HG02981 (cell line): ENCODE measurements around the gene TNS3.
"Not testable (repeated sequence)": the region's sequence is repeated elsewhere in the genome, so short reads cannot be mapped to it uniquely, and the experiment has no call there.

Experiments
- ATAC-seq: cut with Tn5 transposase; IDR thresholded peaks from one replicate; pipeline ENCODE4 v1.9.1; 2021; ENCODE audit warnings: mild to moderate bottlenecking, moderate library complexity; ENCODE audit not compliant: unreplicated experiment

Gene TNS3

DNA sequence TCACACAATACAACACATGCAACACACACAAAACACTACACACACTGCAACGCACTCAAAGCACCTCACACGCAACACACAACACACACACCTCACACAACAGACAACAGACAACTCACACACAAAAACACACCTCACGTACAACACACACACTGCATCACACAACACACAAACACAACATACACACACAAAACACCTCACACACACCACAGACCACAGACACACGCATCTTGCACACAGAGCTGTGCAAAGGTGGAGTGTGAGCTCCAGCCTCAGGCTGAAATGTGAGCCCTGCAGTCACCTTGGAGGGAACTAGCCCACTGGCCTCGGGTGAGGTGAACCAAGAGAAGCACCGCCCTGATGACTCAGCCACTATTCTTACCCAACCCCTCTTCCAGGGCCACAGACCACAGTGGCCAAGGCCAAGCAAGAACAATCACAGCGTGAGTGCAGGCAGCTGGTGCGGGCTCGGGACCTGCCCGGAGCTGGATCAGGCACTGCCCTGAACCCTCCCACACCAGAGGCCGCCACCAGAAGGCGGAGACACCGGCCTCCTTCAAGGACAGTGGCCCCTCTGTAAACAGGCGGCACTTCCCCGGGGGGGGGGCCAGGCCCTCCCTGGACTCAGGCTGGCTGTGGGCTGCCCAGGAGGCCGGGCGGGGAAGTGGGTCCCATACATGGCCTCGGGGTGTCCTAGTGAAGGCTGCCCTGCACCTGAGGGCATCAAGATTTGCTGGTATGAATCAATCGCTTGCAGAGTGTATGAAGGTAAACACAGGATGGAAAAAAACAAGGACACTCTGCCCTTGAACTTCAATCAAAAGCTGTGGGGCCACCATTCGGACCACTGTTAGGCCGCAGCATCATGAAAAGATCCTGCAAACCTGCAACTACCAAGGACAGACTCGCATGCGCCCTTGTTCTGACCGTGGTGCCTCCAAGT is 106.7 kb downstream of the TNS3 start:
- ATAC-seq = peak; percentile 85

DNA sequence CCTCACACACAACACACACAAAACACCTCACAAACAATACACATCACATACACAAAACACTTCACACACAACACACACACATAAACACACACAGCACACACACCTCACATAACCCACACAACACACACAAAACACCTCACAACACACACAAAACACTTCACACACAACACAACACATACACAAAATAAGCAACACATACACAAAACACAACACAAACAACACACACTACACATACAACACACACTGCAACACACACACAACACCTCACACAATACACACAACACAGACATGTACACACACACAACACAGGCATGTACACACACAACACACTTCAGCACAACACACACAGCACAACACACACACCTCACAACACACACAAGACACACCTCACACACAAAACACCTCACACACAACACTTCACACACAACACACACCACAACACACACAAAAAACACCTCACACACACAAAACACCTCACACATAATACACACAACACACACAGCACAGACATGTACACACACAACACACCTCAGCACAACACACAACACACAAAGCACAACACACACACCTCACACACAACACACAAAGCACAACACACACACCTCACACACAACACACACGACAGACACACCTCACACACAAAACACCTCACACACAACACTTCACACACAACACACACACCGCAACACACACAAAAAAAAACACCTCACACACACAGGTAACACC is 107.5 kb downstream of the TNS3 start:
- ATAC-seq = no peak

DNA sequence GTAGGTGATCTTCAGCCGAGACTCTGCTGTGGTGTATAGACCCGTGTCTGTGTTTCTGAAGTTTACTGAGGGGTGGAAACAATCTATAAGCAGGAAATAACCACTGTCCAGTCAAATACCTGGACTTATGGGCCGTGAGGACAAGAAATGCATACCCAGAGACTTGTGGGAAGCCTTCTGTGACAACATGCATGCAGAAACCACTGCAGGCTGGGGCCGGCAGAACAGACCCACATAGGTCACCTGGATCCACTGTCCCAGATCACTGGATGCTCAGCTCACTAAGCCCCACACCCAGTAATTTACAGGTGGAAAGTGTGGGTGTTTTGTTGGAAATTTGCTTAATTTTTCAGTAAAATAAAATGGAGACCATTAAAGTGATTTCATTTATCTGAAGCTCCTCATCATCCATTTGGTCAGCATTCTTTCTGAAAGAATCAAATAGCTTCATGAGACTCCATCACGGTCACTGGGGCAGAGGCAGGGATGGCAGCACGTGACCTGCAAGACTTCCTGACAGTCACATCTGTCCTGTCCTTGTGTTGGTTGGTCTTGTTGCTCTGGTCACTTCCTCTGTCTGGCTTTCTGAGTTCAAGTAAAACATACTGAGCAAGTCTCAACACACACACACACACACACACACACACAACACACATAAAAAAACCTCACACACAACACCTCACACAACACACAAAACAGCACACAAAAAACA is 108.3 kb downstream of the TNS3 start:
- no peak for ATAC-seq

DNA sequence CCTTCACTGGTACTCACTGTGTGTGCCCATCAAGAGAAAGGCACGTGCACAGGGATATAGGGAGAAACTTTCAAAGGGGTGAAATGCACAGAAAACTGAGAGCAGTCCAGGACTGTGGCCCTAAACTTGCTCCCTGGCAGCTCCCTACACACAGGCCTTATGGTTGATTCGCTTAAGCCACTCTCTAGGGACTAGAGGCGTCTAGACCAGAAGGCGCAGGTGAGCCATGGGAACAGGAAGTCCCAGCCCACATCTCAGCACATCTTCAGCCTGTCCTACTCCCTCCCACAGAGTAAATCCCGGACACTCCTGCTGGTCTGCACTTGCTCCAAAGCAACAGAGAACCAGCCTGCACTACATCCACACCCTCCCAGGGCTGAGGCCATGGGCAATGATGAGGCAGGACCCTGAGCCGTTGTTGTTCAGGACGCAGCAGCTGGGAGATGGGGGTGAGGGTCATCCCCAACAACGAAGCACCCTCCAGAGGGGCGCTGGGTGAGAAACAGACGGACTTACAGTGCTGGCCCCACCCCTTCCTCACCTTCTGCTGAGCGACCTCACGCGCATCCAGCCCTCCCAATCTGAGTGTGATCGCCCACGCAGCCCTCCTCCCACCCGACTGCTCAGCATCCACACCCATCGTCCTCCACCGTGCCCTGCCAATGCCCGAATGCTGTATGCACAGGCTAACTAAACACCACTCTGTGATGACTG is 109.3 kb downstream of the TNS3 start:
- ATAC-seq = no peak

DNA sequence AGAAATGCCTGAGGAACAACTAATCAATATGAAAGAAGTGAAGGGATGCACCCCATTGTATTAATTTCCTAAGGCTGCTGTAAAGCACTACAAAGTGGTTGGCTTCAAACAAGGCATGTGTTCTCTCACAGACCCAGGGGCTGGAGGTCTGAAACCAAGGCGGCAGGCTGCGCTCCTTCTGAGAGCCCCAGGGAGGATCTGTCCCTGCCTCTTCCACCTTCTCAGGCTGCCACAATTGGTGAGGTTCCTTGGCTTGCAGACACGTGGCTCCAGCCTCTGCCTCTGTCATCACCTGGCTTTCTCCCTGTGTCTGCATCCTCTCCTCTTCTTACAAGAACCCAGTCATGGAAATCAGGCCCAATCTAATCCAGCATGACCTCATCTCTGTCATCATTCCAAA is 110.1 kb downstream of the TNS3 start:
- ATAC-seq = no peak

DNA sequence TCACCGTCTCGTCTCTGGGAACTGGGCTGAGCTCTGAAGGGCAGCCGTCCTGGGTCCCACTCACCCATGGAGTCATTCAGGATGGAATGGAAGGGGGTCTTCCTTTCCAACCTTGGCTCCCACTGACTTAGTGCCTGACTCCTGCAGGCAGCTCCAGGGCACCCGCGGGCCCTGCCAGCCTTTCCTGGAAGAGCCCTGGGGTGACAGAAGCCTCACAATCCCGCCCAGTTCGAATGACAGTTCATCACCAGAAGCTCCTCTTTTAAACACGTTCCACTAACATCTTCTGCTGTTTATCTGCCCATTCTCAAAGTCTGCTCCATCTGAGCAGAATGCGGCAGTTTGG is 110.6 kb downstream of the TNS3 start:
- ATAC-seq = no peak

DNA sequence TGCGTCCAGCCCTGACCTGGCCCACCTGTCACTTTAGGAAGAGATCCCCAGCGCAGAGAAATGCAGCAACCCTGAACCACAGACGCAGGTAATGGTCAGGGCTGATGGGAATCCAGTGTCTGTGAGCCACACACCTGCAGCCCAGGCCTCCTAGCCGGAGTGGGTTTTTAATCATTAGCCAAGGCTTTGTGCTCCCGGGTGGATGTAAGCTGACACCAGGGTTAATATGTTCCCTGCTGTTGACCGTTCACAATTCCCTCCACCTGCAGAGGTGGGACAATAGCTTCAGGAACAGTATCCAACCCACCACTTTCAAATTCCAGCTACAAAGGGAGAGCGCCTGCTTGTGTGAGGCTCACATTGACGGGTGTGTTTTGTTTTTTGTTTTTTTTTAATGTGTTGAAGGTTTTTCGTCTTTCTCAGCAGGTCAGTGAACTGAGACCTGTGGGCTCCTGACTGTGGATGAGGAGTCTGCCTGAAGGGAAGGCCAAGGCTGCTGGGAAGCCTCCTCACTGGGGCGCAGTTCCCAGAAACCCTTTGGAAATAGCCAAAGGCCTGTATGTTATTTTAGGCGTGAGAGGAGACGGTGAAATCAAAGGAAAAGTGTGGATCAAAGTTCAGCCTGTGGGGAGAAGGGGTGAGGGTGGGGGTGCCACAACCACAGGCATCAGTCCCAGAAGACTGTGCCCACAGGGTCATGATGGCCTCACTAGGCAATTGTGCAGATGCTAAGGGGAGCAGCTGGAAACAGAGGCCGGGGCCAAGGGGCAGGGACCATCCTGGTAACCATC is 111.1 kb downstream of the TNS3 start:
- ATAC-seq = no peak

DNA sequence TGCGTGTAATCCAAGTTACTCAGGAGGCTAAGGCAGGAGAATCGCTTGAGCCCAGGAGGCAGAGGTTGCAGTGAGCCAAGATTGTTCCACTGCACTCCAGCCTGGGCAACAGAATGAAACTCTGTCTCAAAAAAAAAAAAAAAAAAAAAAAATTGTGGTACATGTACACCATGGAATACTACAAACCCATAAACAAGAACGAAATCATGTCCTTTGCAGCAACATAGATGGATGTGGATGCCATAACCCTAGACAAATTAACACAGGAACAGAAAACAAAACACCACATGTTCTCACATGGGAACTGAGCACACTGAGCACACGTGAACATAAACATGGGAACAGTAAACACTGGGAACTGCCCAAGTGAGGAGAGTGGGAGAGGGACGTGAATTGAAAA is 112.1 kb downstream of the TNS3 start:
- ATAC-seq = not testable (repeated sequence)

DNA sequence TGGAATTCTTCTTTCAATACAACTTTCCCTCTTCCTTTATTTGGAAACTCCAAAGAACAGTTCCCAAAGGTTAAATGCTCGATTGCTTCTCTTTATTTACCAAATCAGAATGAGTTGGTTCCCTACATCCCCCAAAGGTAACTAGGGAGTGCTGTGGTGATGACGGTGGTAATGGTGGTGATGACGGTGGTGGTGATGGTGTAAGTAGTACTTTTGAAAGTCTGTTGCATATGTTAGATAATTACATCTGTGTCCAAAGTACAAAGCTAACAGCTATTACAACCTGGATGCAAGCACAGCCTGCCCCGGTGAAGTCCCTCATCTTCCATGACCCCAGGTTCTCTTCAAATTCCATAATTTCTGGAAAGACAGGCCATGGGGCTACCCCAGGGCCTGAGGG is 115.1 kb downstream of the TNS3 start:
- no peak for ATAC-seq

DNA sequence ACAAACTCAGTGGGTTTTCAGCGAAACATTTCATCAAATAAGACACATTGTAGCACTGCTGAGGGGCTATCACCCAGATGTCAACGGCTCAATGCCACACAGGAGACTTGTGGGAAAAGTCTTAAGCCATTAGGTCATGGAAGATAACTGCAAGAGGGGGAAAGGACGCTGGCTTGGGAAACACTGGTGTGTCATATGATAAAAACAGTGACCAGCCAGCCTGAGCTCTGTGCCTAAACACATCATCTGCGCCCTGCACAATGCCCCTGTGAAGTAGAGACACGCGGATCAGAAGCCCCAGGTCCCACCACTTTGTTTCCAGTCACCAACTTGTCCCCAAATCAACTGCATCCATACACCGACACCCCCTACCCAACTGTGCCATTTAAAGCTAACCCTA is 116.7 kb downstream of the TNS3 start:
- no peak for ATAC-seq

DNA sequence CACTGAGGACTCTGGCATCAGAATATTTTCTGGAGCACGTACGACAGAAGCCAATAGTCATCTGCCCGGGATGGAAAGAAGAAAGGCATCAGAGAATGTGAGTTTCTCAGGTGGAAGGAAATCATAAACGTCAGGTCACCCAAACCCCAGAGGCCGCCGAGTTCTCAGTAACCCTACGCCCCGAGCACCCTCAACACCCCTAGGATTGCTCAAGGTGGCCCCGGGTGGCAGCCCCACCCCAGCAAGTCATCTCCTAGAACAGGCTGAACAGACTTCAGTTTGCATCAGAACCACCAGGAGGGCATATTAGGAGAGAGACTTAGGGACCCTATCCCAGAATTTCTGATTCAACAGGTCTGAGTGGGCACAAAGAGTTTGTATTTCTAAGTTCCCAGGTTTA is 117.6 kb downstream of the TNS3 start:
- ATAC-seq = no peak

DNA sequence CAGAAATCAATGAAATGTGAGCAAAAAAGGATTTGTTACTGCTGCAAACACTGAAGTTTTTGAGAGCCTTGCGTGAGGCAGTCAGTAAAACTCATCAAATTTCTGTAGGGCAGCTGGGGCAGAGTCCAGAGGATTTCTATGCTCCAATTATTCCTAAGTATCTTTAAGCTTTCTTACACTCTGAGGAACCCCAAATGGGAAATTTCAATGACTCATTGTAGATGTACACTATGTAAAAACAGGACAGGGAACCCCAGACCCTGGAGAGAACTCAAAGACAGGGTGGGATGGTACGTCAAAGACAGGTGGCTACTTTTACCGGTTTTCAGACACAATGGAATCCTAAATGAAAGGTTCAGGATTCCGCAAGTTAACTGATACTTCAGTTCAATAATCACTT is 120.2 kb downstream of the TNS3 start:
- ATAC-seq = no peak

DNA sequence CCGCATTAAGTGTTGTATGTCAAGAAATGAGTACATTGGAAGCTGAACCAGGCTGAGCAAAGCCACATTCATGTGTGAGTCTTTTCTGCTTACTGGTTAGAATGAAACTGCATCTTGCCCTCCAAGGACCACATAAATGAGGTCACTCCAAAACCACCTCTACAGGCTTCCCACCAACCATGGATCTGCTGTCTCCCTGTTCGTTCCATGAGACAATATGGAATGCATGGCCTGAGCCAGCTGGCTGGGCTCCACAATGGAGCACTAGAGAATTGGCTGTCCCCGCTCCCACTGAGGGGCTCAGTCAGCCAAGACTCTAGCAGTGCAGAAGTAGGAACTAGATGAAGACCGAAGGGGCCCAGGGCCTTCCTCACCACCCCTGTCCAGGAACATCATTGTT is 120.8 kb downstream of the TNS3 start:
- ATAC-seq = no peak

DNA sequence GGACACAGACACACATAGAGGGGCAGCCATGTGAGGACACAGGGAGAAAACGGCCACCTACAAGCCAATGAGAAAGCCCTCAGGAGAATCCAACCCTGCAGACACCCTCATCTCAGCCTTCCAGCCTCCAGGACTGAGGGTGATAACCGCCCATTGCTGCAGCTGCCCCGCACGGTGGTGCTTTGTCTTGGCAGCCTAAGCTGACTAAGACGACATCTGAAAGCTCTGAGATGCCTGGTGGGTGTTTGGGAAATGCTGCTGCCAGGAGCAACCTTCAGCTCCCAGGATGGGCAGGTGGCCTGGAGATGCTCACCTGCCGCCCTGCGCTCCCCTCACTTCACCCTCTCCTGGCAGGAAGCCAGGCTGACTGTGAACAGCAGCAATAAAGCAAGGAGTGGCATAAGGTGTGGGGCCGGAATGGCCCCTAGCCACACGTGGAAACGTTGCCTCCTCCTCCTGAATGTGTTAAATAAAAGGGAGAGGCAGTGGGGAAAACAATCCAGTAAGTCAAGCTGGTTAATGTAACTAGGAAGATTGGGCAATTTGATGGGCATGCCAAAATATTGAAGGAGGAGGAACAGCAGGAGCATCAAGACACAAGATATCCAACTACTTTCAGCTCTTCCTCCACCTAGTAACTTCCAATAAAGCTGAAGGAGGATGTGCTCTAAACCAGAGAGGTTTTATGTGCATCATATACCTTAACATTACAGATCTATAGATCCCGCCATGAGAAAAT is 121.5 kb downstream of the TNS3 start:
- no peak for ATAC-seq

DNA sequence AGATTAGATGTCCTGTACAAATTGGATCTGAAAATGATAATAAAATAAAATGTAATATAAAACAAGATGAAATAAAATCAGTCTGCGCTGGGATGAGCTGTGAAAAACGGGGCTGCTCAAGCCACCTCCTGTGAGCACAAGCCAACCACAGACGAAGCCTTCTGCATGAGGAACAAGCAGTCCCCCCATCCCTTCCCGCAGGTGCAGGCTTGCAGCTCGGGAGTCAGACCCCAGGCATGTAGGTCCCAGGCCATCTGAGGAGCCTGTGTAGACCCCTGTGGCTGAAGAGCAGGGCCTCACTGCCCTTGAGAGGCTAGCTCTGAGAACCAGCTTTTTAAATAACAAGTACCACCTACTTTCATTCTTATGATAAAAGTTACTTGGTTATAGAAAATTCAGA is 123.4 kb downstream of the TNS3 start:
- ATAC-seq = no peak

DNA sequence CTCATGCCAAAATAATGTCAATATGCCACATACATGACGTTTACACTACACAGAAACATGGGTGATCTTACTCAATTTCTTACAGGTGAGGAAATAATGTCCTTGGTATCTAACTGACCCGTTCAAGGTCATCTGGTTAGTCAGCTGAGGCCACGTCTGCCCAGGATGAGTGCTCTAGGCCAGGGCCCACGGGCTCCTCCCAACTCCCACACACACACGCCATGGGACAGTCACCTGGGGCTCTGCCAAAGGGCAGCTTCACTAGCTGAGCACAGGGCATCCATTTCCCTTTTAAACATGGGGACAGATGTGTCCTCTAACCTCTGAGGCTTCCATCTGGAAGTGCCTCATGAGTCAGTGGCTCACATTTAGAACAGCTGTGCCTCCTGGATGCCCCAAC is 123.9 kb downstream of the TNS3 start:
- ATAC-seq = no peak

DNA sequence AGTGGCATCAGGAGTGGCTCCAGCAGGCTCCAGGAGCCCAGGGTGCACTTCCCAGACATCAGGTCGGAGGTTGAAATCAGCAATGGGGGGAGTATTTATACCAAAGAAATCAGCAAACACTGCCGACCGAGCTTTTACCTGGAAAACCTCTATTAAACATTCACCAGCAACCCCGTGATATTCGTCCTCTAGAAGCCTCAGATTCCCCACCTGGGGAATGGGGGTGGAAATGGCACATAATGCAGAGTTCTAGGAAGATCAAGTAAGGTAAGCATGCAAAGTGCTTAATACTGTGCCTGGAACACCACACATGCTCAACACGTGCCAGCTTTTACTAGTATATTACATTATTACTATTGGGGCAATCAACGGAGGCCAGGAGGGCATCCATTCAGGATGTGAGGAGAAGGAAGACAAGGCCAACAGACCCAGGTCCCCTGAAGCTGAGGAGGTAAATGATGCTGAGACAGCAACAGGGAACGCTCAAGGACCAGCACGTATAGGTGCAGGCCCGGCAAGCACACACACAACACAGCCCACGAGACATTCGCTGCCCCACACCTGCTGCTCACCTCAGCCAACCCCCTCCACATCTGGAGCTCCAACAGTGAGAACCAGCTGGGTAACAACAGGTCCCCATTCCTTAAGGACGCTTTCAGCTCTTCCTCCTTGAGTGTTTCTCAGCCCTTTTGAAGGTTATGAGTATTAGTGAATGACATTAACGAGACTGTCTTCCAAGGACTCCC is 125.5 kb downstream of the TNS3 start:
- no peak for ATAC-seq

DNA sequence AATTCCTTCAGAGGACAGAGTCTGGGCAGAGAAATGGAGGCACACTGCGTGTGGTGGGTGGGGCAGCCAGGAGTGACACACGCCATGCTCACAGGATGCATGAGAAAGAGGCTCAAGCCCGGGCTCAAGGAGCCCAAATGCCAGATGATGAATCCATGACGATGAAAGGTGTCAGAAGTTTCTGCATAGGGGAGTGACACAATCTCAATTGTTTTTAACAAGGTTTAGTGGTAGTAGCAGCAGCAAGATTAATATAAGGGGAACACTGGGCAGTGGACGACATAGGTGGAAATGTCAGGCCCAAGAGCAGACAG is 126.1 kb downstream of the TNS3 start:
- no peak for ATAC-seq
